HG02623 (cell line): Measurements from ENCODE around the gene GRM4.

Experiments
- ATAC-seq: cut with Tn5 transposase; IDR thresholded peaks from one replicate; pipeline ENCODE4 v1.9.1; 2021; ENCODE audit warnings: moderate library complexity; ENCODE audit not compliant: unreplicated experiment

The GRM4 gene

GRCh38 chr6:34110610-34111009, 35.3 kb downstream of the GRM4 start:
- no peak for ATAC-seq

DNA sequence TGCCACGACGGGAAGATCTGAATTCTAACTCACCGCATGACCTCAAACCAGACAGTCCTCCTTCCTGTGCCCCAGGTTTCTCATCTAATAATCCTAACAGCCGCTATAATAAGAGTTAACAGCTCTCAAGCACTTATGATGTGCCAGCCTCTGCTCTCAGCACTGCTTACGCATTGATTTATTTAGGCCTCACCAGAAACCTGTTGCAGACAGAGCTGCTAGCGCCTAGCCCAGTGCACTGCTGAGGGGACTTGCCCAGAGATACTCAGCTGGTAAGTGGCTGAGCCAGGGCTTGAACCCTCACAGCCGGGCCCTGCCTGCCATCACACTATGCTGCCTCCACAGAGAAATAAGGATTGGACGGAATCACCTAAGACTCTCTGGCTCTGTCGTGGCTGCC, 37.7 kb downstream of the GRM4 start:
- ATAC-seq, result no peak

DNA sequence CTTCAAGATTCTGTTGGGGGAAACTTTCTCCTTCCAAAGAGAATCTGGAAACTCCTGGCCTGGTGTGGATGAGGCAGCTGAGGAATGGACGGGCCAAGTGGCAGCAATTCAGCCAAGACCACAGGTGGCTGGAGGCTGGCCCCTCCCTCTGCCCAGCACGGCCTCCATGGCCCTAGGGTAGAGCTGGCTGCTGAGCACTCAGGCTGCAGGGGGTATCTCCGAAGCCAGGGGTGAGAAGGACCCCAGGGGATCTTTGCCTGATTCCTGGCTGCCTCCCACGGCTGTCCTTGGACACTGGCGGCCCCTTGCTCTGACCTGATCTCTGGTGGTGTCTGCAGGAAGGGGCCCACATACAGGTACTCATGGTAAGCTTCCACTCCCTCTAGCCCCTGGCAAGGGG, 39.0 kb downstream of the GRM4 start:
- no peak for ATAC-seq

DNA sequence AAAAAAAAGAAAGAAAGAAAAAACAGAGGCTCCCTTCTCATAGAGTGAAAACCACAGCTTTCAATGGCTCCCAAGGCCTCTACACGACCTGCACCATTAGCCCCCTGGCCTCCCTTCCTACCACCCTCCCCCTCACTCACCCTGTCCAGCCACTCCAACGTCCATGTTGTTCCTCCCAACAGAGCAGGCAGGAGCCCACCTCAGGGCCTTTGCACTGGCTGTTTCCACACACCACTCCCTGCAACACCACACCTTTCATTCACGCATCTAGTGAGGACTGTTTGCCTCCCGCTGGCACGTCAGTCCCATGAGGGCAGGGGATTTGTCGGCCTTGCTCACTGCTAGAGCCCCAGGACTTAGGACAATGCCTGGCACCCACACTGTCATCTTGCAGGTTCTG, 39.5 kb downstream of the GRM4 start:
- ATAC-seq, result no peak

DNA sequence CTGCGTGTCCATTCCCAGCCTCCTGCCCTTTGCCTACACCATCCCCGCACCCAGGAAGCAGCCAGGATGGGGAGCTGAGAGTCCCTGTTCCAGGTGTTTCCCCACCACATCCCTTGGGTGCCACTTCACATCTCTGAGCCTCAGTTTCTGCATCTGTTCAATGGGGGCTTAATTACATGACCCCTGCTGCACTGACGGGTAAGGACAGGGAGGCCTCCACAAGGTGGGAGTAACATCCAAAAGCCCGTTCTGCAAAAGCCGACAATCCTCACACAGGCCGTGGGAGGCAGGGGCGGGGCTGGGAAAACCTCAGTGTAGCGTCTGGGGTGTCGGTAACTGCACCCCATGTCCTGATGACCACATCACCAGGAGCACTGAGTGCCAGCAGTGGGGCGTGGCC, 41.3 kb downstream of the GRM4 start:
- ATAC-seq, result no peak

DNA sequence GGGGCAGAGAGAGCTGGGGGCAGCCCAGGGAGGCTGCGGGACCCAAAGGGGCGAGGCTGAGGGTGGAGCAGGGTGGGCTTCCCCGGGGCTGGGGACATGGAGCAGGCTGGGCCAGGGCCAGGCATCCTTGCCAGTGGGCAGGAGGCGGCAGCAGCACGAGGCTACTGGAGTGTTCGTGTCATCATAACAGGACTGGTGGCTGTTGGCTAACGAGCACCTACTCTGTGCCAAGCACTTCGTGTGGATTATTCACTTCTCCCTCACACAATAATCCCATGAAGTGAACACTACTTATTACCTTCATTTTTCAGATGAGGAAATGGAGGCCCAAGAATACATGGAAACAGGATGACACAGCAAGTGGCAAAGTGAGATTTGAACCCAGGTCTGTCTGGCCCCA, 41.7 kb downstream of the GRM4 start:
- no peak for ATAC-seq

- ATAC-seq, result no peak
Measured at GRCh38 chr6:34103321-34103720, 42.6 kb downstream of the GRM4 start.

DNA sequence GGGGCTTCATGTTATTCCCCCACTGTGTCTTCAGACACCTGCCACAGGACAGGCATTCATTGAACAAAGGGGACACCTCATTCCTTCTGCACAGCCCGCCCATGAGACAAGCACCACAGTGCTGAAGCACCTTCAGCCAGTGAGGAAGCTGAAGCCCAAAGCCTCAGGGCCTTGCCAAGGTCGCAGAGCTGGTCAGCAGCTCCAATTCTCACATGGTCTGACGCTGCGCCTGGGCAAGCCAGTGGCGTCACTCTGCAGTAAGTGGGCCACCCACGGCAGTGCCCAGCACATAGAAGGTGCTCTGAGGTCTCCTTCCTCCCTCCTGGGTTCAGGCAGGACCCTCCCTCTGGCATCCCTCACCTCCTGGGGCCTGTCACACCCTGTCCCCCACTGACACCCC, 43.2 kb downstream of the GRM4 start:
- no peak for ATAC-seq

- no peak for ATAC-seq
Measured at GRCh38 chr6:34102099-34102656, 43.7 kb downstream of the GRM4 start.

DNA sequence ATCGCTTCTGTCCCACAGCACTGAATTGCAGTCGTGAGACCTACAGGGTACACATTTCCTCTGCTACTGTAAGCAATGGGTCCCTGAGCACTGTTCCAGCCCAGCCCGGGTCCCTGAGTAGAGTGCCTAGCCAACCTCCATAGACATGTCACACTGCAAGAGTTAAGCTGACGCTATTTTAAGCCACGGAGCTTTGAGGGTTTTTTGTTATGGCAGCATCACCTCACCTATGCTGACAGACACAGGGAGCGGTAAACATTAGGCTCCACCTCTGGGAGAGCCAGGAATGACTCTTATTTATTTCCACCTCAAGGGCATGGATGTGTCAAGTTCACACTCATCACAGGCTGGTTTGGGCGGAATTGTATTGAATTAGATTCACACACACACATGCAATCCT, 45.1 kb downstream of the GRM4 start:
- no peak for ATAC-seq

DNA sequence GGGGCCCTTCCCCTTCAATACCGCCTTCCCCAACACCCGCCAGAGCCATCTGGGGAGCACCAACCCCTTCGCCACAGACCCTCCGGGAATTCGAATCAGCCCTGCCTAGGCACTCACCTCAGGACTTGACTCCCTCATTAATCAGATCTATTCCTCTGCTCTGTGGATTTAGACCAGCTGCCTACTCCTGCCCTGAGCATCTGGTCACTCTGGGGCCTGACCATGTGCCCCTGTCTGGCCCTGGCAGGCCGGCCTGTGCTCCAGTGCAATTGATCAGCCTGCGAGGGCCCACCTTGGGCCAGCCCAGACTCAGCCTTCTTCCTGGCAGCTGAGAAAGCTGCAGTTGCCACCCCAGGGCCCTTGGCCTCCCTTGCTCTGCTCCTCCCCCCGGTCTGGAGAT, 46.0 kb downstream of the GRM4 start:
- no peak for ATAC-seq

- no peak for ATAC-seq
Measured at GRCh38 chr6:34098045-34098936, 47.6 kb downstream of the GRM4 start.

- ATAC-seq, result no peak
Measured at GRCh38 chr6:34096814-34097213, 49.1 kb downstream of the GRM4 start.

DNA sequence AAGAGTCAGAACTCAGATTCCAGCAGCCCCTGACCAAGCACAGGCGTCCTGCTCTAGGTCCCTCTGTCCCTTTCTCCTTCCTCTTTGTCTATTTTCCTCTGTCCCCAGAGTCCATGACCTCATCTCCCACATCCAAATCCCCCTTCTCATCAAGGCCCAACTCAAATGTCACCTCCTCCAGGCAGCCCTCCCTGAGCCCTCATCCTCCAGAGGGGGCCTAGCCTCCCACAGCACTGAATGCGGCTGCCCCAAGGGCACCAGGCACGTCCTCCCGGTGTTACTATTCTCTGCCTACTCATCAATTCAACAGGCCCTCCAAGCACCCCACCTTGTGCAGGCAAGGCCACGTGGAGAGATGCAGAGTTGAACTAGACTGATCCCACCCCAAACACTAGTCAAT, 49.7 kb downstream of the GRM4 start:
- no peak for ATAC-seq

DNA sequence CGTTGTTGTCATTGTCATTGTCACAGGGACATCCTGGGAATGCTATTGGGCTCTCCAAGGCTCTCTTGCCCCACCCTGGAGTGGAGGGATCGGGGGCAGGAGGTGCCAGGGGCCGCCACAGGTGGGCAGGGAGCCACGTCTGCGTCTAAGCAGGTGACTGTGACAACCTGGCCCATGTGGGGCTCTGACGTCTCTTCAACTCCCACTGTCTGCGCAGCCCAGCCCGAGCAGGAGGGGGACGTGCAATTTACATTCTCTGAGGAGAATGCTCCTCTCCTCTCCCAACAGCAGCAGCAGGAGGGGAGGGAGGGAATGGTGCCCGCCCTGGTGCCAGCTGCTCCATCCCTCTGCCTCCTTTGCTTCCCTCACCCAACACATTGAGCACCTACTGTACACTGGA, 50.1 kb downstream of the GRM4 start:
- no peak for ATAC-seq

GRCh38 chr6:34095136-34095505, 50.8 kb downstream of the GRM4 start:
- ATAC-seq, result no peak

GRCh38 chr6:34094474-34095135, 51.3 kb downstream of the GRM4 start:
- no peak for ATAC-seq

DNA sequence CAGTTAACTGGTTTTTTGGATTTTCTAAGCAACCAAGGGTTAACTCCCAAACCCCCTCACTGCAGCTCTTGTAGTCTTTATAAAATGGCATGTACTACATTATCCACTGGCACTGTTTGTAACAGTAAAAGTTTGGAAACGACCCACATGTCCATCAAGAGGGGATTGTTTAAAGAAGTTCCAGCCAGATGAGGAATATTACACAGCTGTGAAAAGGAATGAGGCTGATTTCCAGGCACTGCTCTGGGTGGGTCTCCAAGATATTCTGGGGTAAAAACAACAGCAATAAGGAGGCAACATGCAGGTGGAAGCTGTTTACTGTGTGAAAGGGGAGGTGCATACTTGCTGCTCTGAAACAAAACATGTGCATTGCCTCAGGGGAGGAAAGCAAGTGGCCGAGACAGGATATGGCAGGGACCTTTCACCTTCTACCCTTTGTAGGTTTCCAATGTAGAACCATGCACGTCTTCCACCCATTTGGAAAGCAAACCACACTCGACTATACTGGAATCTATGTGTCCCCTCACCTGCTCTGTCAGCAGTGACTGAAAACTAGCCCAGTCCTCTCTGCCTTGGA, 51.9 kb downstream of the GRM4 start:
- no peak for ATAC-seq

- ATAC-seq, result no peak
Measured at GRCh38 chr6:34093206-34093605, 52.7 kb downstream of the GRM4 start.

GRCh38 chr6:34092631-34093030, 53.3 kb downstream of the GRM4 start:
- ATAC-seq, result no peak

DNA sequence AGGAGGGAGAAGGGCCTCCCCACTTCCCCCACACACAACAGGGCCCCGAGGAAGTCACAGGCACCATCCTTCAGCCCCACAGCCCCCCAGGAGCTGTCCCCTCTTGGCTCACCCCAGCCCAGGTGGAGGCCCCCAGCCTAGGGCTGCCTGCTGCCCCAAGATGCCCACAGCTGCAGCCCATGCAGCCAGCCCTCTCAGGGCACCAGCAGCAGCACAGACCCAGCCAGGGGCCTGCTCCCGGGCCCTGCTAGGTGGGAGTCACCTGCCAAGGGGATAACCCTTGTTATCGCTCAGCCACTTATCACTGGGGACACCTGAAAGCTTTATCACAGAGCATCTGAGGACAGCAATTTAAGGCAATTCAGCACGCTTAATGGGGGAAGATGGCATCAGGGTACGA, 55.0 kb downstream of the GRM4 start:
- no peak for ATAC-seq

- no peak for ATAC-seq
Measured at GRCh38 chr6:34090529-34090928, 55.4 kb downstream of the GRM4 start.
